Measurements from ENCODE around the gene KCNQ2.

KCNQ2 gene

DNA sequence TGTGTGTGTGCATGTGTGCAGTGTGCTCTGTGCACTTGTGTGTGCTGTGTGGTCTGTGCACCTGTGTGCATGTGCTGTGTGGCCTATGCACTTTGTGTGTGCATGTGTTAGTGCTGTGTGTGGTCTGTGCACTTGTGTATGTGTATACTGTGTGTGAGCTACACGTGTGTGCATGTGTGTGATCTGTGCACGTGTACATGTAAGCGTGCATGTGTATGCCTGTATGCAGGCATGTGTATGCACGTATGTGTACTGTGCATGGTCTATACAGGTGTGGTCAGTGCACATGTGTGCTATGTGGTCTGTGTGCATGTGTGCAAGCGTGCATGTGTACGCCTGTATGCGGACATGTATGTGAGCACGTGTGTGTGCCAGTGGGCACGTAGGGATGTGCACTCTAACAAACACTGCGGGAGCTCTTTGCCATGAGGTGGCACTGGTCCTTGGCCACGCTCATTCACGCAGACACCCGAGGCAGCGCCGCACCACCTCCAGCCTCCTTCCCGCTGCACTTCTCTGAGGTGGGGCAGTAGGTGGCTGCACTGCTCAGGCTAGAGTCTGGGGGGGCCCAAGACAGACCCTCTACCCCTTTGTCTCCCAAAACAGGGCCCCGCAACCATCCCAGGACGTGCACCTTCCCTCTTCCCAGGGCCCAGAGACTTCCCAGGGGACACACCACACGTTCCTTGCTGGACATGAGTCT lies 68.9 kb downstream of the KCNQ2 start:
- Histone ChIP-seq H3K36me3 (ENCODE audit: insufficient read depth, low read length) (no peaks in the 10 kb centered on the region), H3K9me3 (ENCODE audit: low read depth, low read length) (no peaks in the 10 kb centered on the region), H3K9ac (ENCODE audit: insufficient read length) (no peak overlapping the region), H3K27ac (no peak overlapping the region), H3K4me3 (no peak overlapping the region)
- TF ChIP-seq FOXP2 (optimal IDR thresholded peaks at IDR 0.05; ENCODE audit: control extremely low read depth, extremely low read length, insufficient read depth) (no peak), POLR2AphosphoS5 (IDR thresholded peaks at IDR 0.05; ENCODE audit: borderline replicate concordance, low read depth, low read length) (no peak), EZH2 (IDR thresholded peaks at IDR 0.05) (no peak)
- no peak for DNase-seq (ENCODE audit: low read depth, low spot score)

DNA sequence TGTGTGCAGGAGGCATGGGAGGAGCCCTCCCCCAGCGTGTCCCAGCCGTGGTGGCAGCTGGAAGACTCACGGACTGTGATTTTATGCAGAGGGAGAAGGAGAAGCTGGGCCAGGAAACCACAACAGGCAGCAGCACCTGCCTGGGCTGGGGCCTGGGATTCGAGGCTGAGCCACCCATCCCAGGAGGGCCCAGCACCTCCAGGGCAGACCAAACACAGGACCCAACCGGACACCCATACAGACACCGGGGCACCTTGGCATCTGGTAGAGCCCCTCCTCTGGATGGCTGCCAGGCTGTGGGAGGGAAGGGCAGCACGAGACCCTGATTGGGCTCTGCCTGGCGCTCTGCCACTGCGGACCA lies 69.6 kb downstream of the KCNQ2 start:
- no peaks in the 10 kb centered on the region for H3K36me3 ChIP-seq (ENCODE audit: insufficient read depth, low read length)
- TF ChIP-seq EZH2 (IDR thresholded peaks at IDR 0.05), result no peak
- no peak for TF ChIP-seq POLR2AphosphoS5 (IDR thresholded peaks at IDR 0.05; ENCODE audit: borderline replicate concordance, low read depth, low read length)
- no peak for TF ChIP-seq FOXP2 (optimal IDR thresholded peaks at IDR 0.05; ENCODE audit: control extremely low read depth, extremely low read length, insufficient read depth)
- DNase-seq (ENCODE audit: low read depth, low spot score), result no peak
- no peaks in the 10 kb centered on the region for H3K9me3 ChIP-seq (ENCODE audit: low read depth, low read length)
- no peak overlapping the region for H3K27ac ChIP-seq
- H3K9ac ChIP-seq (ENCODE audit: insufficient read length), result no peak overlapping the region
- H3K4me3 ChIP-seq, result no peak overlapping the region

DNA sequence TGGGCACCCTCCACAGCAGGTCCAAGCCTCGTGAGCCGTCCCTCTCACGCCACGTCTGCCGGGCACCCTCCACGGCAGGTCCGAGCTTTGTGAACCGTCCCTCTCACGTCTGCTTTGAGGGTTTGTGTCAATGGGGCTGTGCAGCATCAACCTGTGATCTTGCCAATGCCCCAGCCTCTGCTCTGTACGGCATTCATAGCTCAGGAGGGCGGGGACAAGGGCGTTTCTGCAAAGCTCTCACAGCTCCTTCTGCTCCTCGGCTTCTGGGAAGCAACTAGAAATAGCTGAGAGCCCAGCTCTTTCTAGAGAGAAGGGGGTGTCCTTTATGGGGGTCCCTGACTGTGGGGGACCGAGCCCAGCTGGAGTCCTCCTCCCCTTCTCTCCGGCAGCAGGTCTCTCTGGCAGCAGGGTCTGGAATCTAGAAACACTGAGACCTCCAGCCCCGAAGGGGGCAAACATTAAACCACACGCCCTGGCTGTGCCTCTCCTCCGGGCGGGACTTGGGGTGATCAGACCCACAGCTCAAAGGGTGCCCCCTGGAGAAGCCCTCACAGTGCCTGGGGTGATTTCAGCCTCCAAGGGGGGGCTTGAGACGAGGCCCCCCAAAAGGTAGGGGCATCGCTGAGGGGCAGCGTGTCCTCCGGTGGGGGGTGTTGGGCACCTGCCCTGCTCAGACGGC lies 70.1 kb downstream of the KCNQ2 start:
- no peak for DNase-seq (ENCODE audit: low read depth, low spot score)
- Histone ChIP-seq H3K36me3 (ENCODE audit: insufficient read depth, low read length) (no peaks in the 10 kb centered on the region), H3K4me3 (no peak overlapping the region), H3K9ac (ENCODE audit: insufficient read length) (no peak overlapping the region), H3K27ac (no peak overlapping the region), H3K9me3 (ENCODE audit: low read depth, low read length) (no peaks in the 10 kb centered on the region)
- no peak for TF ChIP-seq EZH2 (IDR thresholded peaks at IDR 0.05)

DNA sequence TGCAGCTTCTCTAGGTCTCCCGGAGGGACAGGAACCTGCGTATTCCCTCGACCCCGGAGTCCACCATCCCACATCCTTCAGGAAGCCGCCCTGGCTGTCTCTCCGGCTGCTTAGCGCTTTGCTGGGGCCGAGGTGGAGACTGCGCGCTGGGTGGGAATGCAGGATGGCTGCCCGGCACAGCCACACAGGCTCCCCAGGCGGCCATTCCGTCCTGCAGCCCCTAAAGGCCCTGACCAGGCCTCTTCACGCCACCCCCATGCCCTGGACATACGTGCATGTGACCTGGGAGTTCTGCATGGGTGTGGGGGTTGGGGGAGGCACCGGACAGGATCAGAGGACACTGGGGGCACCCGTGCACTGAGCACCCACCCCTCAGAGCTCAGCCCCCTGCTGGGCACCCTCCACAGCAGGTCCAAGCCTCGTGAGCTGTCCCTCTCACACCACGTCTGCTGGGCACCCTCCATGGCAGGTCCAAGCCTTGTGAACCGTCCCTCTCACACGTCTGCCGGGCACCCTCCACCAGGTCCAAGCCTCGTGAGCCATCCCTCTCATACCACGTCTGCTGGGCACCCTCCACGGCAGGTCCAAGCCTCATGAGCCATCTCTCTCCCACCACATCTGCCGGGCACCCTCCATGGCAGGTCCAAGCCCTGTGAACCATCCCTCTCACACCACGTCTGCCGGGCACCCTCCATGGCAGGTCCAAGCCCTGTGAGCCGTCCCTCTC lies 70.9 kb downstream of the KCNQ2 start:
- TF ChIP-seq POLR2AphosphoS5 (IDR thresholded peaks at IDR 0.05; ENCODE audit: borderline replicate concordance, low read depth, low read length), result no peak
- TF ChIP-seq FOXP2 (optimal IDR thresholded peaks at IDR 0.05; ENCODE audit: control extremely low read depth, extremely low read length, insufficient read depth), result no peak
- TF ChIP-seq EZH2 (IDR thresholded peaks at IDR 0.05), result no peak
- H3K9me3 ChIP-seq (ENCODE audit: low read depth, low read length), result no peaks in the 10 kb centered on the region
- no peak for DNase-seq (ENCODE audit: low read depth, low spot score)
- H3K9ac ChIP-seq (ENCODE audit: insufficient read length), result no peak overlapping the region
- H3K27ac ChIP-seq, result no peak overlapping the region
- H3K4me3 ChIP-seq, result no peak overlapping the region
- no peaks in the 10 kb centered on the region for H3K36me3 ChIP-seq (ENCODE audit: insufficient read depth, low read length)

DNA sequence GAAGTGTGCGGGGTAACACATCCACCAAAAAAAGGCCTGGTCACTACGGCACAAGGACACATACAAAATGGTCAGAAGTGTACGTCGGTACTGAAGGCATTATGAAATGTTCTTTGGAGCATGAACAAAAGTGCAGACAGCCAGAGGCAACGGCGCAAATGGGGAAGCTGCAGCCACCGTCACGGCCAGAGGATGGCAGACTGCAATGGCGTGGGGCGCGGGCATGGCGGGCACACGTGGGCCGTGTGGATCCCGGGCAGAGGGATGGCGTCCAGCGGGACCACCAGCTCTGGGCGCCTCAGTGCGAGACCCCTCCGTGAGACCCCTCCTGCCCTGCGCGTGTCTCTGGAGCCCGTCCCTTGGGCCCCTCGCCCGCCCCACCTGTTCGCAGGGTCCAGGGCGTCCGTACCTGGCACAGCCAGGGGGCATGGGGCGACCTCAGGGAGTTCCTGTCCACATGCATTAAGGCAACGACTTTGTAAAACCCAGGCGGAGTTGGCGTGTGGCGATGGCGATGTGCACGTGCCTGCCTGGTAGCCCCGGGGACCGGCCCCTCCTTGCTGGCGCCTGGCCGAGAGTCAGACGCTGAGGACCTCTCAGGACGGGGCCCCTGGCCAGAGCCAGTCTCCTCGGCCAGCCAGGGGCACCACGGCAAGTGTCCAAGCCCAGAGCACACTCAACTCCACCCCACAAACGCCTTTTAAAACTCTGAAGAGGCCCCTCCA lies 71.8 kb downstream of the KCNQ2 start:
- Histone ChIP-seq H3K9me3 (ENCODE audit: low read depth, low read length) (no peaks in the 10 kb centered on the region), H3K36me3 (ENCODE audit: insufficient read depth, low read length) (no peaks in the 10 kb centered on the region), H3K4me3 (no peak overlapping the region), H3K9ac (ENCODE audit: insufficient read length) (no peak overlapping the region), H3K27ac (no peak overlapping the region)
- DNase-seq (ENCODE audit: low read depth, low spot score), result no peak
- TF ChIP-seq POLR2AphosphoS5 (IDR thresholded peaks at IDR 0.05; ENCODE audit: borderline replicate concordance, low read depth, low read length) (no peak), EZH2 (IDR thresholded peaks at IDR 0.05) (no peak), FOXP2 (optimal IDR thresholded peaks at IDR 0.05; ENCODE audit: control extremely low read depth, extremely low read length, insufficient read depth) (no peak)

DNA sequence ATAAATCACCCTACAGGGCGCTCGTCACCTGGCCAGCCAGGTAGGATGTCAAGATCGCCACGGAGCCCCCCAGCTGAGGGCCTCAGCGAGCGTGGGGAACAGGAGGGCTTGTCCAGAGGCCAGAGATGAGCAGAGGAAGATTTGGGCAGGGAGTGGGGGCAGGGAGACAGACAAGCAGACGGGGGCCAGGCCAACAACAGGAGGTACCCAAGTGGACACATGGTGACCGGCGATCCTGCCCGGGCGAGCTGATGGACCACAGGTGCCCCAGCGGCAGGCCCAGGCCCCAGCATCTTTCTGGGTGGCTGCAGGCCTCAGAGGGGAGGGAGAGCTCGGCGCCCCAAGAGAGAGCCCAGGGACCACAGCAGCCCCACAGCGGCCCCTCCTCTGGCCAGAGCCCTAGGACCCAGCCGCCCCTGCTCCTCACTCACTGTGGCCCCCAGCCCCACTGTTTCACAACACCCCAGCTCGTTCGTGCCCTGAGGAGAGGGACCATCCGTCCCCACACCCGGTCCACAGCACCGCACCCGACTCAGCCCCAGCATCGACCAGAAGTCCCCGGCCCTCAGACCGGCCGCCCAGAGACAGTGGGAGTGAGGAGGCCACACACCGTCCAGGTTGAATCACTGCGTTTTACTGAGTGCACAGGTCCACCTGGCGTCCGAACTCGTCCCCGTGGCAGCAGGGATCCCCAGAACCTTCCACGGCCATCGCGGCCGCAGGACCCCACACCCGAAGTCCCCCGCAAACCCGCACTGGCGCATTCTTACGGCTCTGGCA lies 72.7 kb downstream of the KCNQ2 start:
- DNase-seq (ENCODE audit: low read depth, low spot score), result no peak
- no peaks in the 10 kb centered on the region for H3K9me3 ChIP-seq (ENCODE audit: low read depth, low read length)
- H3K36me3 ChIP-seq (ENCODE audit: insufficient read depth, low read length), result no peaks in the 10 kb centered on the region
- H3K27ac ChIP-seq, result no peak overlapping the region
- H3K9ac ChIP-seq (ENCODE audit: insufficient read length), result no peak overlapping the region
- no peak overlapping the region for H3K4me3 ChIP-seq
- no peak for TF ChIP-seq POLR2AphosphoS5 (IDR thresholded peaks at IDR 0.05; ENCODE audit: borderline replicate concordance, low read depth, low read length)
- TF ChIP-seq EZH2 (IDR thresholded peaks at IDR 0.05), result no peak
- TF ChIP-seq FOXP2 (optimal IDR thresholded peaks at IDR 0.05; ENCODE audit: control extremely low read depth, extremely low read length, insufficient read depth), result no peak

DNA sequence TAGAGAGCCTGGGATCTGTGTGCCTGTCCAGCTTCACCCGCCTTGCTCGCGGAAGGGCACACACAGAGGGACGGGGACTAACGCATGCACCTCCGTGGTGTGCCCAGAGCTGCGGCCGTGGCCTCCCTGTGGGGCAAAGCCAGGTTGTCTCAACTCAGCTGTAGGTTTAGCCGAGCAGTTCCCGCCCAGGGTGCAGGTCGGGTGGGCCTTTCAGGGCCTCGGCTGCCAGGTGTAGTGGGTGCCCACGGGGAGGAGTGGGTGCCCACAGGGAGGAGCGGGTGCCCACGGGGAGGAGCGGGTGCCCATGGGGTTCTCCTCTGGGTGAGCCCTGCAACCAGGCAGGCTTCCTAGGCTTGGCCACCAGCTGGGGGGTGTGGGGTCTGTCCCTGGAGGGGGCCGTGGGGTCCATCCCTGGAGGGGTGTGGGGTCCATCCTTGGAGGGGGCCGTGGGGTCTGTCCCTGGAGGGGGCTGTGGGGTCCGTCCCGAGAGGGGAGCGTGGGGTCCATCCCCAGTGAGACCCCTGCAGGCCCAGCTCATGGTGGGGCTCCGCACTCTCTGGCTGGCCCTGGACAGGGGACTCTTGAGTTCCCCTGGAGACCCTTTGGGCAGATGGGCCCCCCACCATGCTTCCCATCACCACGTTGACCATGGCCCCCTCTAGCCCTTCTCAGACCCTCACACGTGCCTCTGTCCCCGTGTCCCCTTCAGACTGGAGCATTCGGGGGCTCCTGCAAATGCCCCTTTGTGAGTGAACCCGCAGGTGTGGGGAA lies 73.5 kb downstream of the KCNQ2 start:
- Histone ChIP-seq H3K9me3 (ENCODE audit: low read depth, low read length) (no peaks in the 10 kb centered on the region), H3K27ac (no peak overlapping the region), H3K4me3 (no peak overlapping the region), H3K9ac (ENCODE audit: insufficient read length) (no peak overlapping the region), H3K36me3 (ENCODE audit: insufficient read depth, low read length) (no peaks in the 10 kb centered on the region)
- no peak for DNase-seq (ENCODE audit: low read depth, low spot score)
- no peak for TF ChIP-seq EZH2 (IDR thresholded peaks at IDR 0.05)
- TF ChIP-seq POLR2AphosphoS5 (IDR thresholded peaks at IDR 0.05; ENCODE audit: borderline replicate concordance, low read depth, low read length), result no peak
- no peak for TF ChIP-seq FOXP2 (optimal IDR thresholded peaks at IDR 0.05; ENCODE audit: control extremely low read depth, extremely low read length, insufficient read depth)
